Measurements from ENCODE around the gene GMPPA. TPM values are rescaled to one million over a fixed set of nuclear protein-coding genes. Genes with fewer than 3 reads are reported as not detected.

The GMPPA gene
- total RNA-seq, 1 donor from 2014 or later, result 23.2 TPM

DNA sequence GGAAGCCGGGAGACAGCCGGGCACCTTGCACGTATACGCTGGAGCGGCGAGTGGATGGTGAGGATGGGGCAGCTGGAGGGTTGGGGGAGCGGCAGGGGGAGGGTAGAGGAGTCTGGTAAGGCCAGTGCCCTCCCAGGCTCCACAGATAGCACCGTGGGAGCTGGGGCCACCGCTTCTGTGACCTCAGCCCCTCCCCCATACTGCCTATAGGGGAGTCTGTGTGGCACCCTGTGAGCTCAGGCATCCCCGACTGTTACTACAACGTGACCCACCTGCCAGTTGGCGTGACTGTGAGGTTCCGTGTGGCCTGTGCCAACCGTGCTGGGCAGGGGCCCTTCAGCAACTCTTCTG is 9.9 kb upstream of the GMPPA start:
- Mint-ChIP-seq H3K9me3 (ENCODE audit: unreplicated experiment) (peaks cover 3% of the 10 kb centered on the region), H3K27me3 (ENCODE audit: unreplicated experiment) (peaks cover 20% of the 10 kb centered on the region), H3K27ac (ENCODE audit: unreplicated experiment) (no peak overlapping the region), H3K4me3 (ENCODE audit: unreplicated experiment) (no peak overlapping the region), H3K4me1 (ENCODE audit: low read depth, unreplicated experiment) (peaks cover 16% of the 10 kb centered on the region), H3K36me3 (ENCODE audit: unreplicated experiment) (no peaks in the 10 kb centered on the region)
- TF ChIP-seq CTCF (IDR thresholded peaks at IDR 0.05; ENCODE audit: partially characterized antibody, unreplicated experiment), result no peak
- DNase-seq, result no peak

- no peak for DNase-seq
- no peak overlapping the region for H3K4me3 Mint-ChIP-seq (ENCODE audit: unreplicated experiment)
- peaks cover 18% of the 10 kb centered on the region for H3K27me3 Mint-ChIP-seq (ENCODE audit: unreplicated experiment)
- no peak overlapping the region for H3K27ac Mint-ChIP-seq (ENCODE audit: unreplicated experiment)
- no peak for TF ChIP-seq CTCF (IDR thresholded peaks at IDR 0.05; ENCODE audit: partially characterized antibody, unreplicated experiment)
- peaks cover 16% of the 10 kb centered on the region for H3K4me1 Mint-ChIP-seq (ENCODE audit: low read depth, unreplicated experiment)
- H3K36me3 Mint-ChIP-seq (ENCODE audit: unreplicated experiment), result no peaks in the 10 kb centered on the region
- peaks cover 3% of the 10 kb centered on the region for H3K9me3 Mint-ChIP-seq (ENCODE audit: unreplicated experiment)
Observed at GRCh38 chr2:219489315-219489714, 9.4 kb upstream of the GMPPA start.

DNA sequence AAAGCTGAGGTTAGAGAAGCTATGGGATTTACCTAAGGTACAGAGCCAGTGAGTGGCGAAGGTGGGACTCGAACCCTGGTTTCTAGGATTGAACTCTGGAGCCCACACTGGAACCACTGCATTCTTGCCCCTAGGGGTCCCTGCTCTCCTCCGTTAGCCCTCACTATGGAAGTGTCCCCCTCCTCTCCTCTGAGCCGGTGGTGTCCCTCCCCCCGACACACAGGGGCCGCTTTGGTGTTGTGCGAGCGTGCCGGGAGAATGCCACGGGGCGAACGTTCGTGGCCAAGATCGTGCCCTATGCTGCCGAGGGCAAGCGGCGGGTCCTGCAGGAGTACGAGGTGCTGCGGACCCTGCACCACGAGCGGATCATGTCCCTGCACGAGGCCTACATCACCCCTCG is 8.5 kb upstream of the GMPPA start:
- peak; percentile 13 for TF ChIP-seq CTCF (IDR thresholded peaks at IDR 0.05; ENCODE audit: partially characterized antibody, unreplicated experiment)
- Mint-ChIP-seq H3K9me3 (ENCODE audit: unreplicated experiment) (peaks cover 5% of the 10 kb centered on the region), H3K4me1 (ENCODE audit: low read depth, unreplicated experiment) (peaks cover 23% of the 10 kb centered on the region), H3K27me3 (ENCODE audit: unreplicated experiment) (peaks cover 18% of the 10 kb centered on the region), H3K27ac (ENCODE audit: unreplicated experiment) (no peak overlapping the region), H3K36me3 (ENCODE audit: unreplicated experiment) (no peaks in the 10 kb centered on the region), H3K4me3 (ENCODE audit: unreplicated experiment) (no peak overlapping the region)
- no peak for DNase-seq

DNA sequence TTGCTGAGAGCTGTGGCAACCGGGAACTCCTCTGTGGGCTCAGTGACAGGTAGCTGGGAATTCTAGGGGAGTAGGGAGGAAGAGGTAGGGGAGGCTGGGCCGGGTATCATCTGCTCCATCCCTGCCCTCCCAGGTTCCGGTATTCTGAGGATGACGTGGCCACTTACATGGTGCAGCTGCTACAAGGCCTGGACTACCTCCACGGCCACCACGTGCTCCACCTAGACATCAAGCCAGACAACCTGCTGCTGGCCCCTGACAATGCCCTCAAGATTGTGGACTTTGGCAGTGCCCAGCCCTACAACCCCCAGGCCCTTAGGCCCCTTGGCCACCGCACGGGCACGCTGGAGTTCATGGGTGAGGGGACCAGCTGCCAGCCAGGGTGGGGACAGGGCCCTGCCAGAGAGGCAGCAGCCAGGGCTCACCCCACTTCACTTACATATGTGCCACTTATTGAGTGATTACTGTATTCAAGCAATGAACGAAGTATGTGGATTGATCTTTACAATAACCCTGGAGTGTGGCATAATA is 8.0 kb upstream of the GMPPA start:
- H3K9me3 Mint-ChIP-seq (ENCODE audit: unreplicated experiment), result peaks cover 4% of the 10 kb centered on the region
- peaks cover 14% of the 10 kb centered on the region for H3K27me3 Mint-ChIP-seq (ENCODE audit: unreplicated experiment)
- H3K27ac Mint-ChIP-seq (ENCODE audit: unreplicated experiment), result no peak overlapping the region
- no peak for TF ChIP-seq CTCF (IDR thresholded peaks at IDR 0.05; ENCODE audit: partially characterized antibody, unreplicated experiment)
- H3K4me1 Mint-ChIP-seq (ENCODE audit: low read depth, unreplicated experiment), result peaks cover 25% of the 10 kb centered on the region
- no peak overlapping the region for H3K4me3 Mint-ChIP-seq (ENCODE audit: unreplicated experiment)
- no peaks in the 10 kb centered on the region for H3K36me3 Mint-ChIP-seq (ENCODE audit: unreplicated experiment)
- no peak for DNase-seq

DNA sequence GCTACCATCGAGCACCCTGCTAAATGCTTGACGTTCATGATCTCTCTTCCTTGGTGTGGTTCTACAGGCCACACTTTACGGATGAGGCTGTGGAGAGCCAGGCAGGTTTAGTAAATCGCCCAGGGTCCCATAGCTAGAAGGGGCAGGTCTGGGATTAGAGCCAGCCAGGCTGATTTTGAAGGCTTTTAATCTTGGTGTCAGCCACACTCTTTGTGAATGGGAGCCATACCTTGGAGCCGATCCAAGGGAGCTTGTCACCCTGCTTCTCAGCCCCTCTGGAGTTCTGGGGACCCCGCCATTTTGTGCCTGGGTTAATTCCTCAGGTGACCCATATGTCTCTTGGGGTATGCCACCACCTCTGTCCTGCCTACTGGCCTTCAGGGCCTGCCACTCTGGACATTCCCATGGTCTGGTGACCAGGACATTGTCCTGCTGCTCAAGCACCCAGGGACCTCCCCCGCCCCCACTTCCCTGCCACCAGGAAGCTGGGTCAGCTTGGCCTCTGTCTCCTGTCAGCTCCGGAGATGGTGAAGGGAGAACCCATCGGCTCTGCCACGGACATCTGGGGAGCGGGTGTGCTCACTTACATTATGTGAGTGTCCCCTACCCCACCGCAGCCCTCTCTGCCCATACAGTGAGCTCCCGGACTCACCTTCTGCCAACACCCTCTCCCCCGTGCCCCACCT is 7.3 kb upstream of the GMPPA start:
- Mint-ChIP-seq H3K36me3 (ENCODE audit: unreplicated experiment) (no peaks in the 10 kb centered on the region), H3K27ac (ENCODE audit: unreplicated experiment) (no peak overlapping the region), H3K4me3 (ENCODE audit: unreplicated experiment) (no peak overlapping the region), H3K4me1 (ENCODE audit: low read depth, unreplicated experiment) (peaks cover 24% of the 10 kb centered on the region), H3K9me3 (ENCODE audit: unreplicated experiment) (peaks cover 2% of the 10 kb centered on the region), H3K27me3 (ENCODE audit: unreplicated experiment) (peaks cover 12% of the 10 kb centered on the region)
- TF ChIP-seq CTCF (IDR thresholded peaks at IDR 0.05; ENCODE audit: partially characterized antibody, unreplicated experiment), result no peak
- DNase-seq, result no peak

Data from glutamatergic neuron (in vitro differentiated cells).